ENCODE results near the gene GRIK3. TPM values are rescaled to one million over a fixed set of nuclear protein-coding genes. Genes with fewer than 3 reads are reported as not detected.

GRIK3 gene
- total RNA-seq, 1 experiment from 2014 or later = not detected

DNA sequence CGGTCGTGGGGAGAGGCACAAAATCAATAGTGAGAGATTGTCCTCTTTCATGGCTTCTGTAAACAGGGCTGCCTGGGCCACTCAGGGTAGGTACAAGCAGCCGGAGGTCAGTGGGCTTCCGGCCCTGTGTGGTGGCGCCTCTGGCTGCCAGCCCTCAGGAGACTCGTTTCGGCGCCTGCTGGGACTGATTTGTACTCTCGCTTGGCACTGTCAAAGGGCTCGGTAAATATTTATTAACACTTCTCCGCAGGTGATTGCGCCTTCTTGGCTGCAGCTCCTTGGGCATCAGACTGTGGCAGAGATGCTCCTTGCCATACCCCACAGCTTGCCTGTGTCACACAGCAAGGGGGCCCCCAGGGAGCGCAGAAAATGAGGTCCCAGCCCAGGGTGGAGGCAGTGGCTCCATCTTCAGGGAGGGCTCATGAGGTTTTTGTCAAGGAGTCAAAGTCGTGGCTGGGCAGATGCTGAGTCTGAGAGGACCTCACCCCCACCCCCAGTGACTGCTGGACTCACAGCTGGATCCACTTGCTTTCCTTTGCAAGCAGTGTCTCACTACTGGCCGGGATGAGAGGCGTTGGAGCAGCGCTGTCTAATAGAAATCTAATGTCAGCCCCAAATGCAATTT, 262.5 kb downstream of the GRIK3 start:
- Histone ChIP-seq H3K27me3 (ENCODE audit: low read length) (peaks cover 90% of the 10 kb centered on the region), H3K4me1 (ENCODE audit: insufficient read depth, low read length) (no peaks in the 10 kb centered on the region), H3K27ac (ENCODE audit: low read length) (no peak overlapping the region), H3K9me2 (replicated peaks; ENCODE audit: low read length) (no peaks in the 10 kb centered on the region), H2AFZ (ENCODE audit: low read length) (no peak overlapping the region), H3K4me3 (ENCODE audit: low read length) (no peak overlapping the region), H3K36me3 (ENCODE audit: low read depth, low read length) (no peaks in the 10 kb centered on the region), H3K9ac (ENCODE audit: low read length) (no peak overlapping the region), H3F3A (ENCODE audit: low read length, unreplicated experiment) (no peaks in the 10 kb centered on the region), H3K4me2 (ENCODE audit: low read length) (no peak overlapping the region), H3K79me2 (ENCODE audit: low read length) (no peaks in the 10 kb centered on the region), H4K20me1 (ENCODE audit: low read length) (no peaks in the 10 kb centered on the region), H3K9me3 (ENCODE audit: low read length) (no peaks in the 10 kb centered on the region)
- POLR2A ChIA-PET (ENCODE audit: unreplicated experiment) = no interaction called here
- no peak for TF ChIP-seq EZH2 (IDR thresholded peaks at IDR 0.05; ENCODE audit: low read length, unreplicated experiment)
- no peak for TF ChIP-seq EZH2phosphoT487 (IDR thresholded peaks at IDR 0.05; ENCODE audit: borderline replicate concordance, low read length)
- TF ChIP-seq, protein P1, sequence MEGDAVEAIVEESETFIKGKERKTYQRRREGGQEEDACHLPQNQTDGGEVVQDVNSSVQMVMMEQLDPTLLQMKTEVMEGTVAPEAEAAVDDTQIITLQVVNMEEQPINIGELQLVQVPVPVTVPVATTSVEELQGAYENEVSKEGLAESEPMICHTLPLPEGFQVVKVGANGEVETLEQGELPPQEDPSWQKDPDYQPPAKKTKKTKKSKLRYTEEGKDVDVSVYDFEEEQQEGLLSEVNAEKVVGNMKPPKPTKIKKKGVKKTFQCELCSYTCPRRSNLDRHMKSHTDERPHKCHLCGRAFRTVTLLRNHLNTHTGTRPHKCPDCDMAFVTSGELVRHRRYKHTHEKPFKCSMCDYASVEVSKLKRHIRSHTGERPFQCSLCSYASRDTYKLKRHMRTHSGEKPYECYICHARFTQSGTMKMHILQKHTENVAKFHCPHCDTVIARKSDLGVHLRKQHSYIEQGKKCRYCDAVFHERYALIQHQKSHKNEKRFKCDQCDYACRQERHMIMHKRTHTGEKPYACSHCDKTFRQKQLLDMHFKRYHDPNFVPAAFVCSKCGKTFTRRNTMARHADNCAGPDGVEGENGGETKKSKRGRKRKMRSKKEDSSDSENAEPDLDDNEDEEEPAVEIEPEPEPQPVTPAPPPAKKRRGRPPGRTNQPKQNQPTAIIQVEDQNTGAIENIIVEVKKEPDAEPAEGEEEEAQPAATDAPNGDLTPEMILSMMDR (conservative IDR thresholded peaks at IDR 0.05; ENCODE audit: low read depth, low read length) = no peak
- intact Hi-C loops (cut with micrococcal nuclease) = no loop called here
- CTCF ChIA-PET = no interaction called here
- no TSS peak for BruUV-seq (replicated peaks)
- no peak for DNase-seq
- no peak for ATAC-seq

DNA sequence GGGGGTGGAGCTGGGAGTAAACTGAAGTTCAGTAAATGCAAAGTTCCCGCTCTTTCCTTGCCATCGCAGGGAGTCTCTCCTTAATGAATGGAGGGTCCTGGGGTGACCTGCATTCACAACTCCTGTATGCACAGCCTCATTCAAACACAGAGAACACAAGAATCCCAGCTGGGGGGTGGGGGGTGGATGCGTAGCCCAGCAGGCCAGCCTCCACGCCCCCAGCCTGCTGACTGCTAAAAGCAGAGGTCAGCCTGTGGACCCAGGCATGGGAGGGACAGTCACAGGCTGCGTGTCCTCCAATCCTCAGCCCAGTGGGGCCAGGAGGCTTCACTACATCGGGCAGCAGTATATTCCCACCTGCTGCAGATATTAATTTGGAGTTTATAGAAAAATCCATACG, 263.1 kb downstream of the GRIK3 start:
- CTCF ChIA-PET = no interaction called here
- intact Hi-C loops (cut with micrococcal nuclease) = no loop called here
- BruUV-seq (replicated peaks) = no TSS peak

More for the DNA sequence above, 263.1 kb downstream of the GRIK3 start:
- Histone ChIP-seq H3K27me3 (ENCODE audit: low read length) (peaks cover 85% of the 10 kb centered on the region), H3K4me2 (ENCODE audit: low read length) (no peak overlapping the region), H3K79me2 (ENCODE audit: low read length) (no peaks in the 10 kb centered on the region), H3F3A (ENCODE audit: low read length, unreplicated experiment) (no peaks in the 10 kb centered on the region), H3K4me3 (ENCODE audit: low read length) (no peak overlapping the region), H4K20me1 (ENCODE audit: low read length) (no peaks in the 10 kb centered on the region), H3K27ac (ENCODE audit: low read length) (no peak overlapping the region), H3K9me3 (ENCODE audit: low read length) (no peaks in the 10 kb centered on the region), H3K36me3 (ENCODE audit: low read depth, low read length) (no peaks in the 10 kb centered on the region), H2AFZ (ENCODE audit: low read length) (no peak overlapping the region), H3K4me1 (ENCODE audit: insufficient read depth, low read length) (no peaks in the 10 kb centered on the region), H3K9me2 (replicated peaks; ENCODE audit: low read length) (no peaks in the 10 kb centered on the region), H3K9ac (ENCODE audit: low read length) (no peak overlapping the region)
- ATAC-seq = no peak
- TF ChIP-seq, protein P1 (conservative IDR thresholded peaks at IDR 0.05; ENCODE audit: low read depth, low read length) = no peak
- TF ChIP-seq EZH2 (IDR thresholded peaks at IDR 0.05; ENCODE audit: low read length, unreplicated experiment) (no peak), EZH2phosphoT487 (IDR thresholded peaks at IDR 0.05; ENCODE audit: borderline replicate concordance, low read length) (no peak)
- no peak for DNase-seq
- POLR2A ChIA-PET (ENCODE audit: unreplicated experiment) = no interaction called here
